Endodermal cell (in vitro differentiated cells): ENCODE results near the gene NKAIN1. TPM values are rescaled to one million over a fixed set of nuclear protein-coding genes. Genes with fewer than 3 reads are reported as not detected.

Source experiments
- DNase-seq: peaks from one replicate; pipeline ENCODE4 v3.0.0-alpha.2; 2017
- H3K27ac ChIP-seq: 2 replicates; pipeline ENCODE4 v1.5.1; 2013; ENCODE audit warnings: mild to moderate bottlenecking, low read depth, low read length, moderate library complexity
- H3K27me3 ChIP-seq: 2 replicates; pipeline ENCODE4 v1.6.1; 2013; ENCODE audit warnings: mild to moderate bottlenecking, low read length, moderate library complexity; ENCODE audit not compliant: insufficient read depth, control insufficient read depth, poor library complexity, severe bottlenecking
- H3K36me3 ChIP-seq: 2 replicates; pipeline ENCODE4 v1.7.0; 2013; ENCODE audit warnings: mild to moderate bottlenecking, low read length, moderate library complexity; ENCODE audit not compliant: control insufficient read depth, insufficient read depth
- H3K4me1 ChIP-seq: one replicate; pipeline ENCODE4 v1.7.0; 2013; ENCODE audit warnings: low read length; ENCODE audit not compliant: control insufficient read depth, insufficient read depth
- H3K4me3 ChIP-seq: 2 replicates; pipeline ENCODE4 v1.5.1; 2013; ENCODE audit warnings: mild to moderate bottlenecking, low read length, moderate library complexity
- H3K9ac ChIP-seq: 2 replicates; pipeline ENCODE4 v1.6.1; 2013; ENCODE audit warnings: mild to moderate bottlenecking, low read length, moderate library complexity; ENCODE audit not compliant: poor library complexity, severe bottlenecking; ENCODE audit errors: extremely low read depth
- H3K9me3 ChIP-seq: 2 replicates; pipeline ENCODE4 v1.6.1; 2013; ENCODE audit warnings: mild to moderate bottlenecking, low read length, moderate library complexity; ENCODE audit not compliant: control insufficient read depth
- H3K27ac Mint-ChIP-seq: 2 replicates; pipeline ENCODE4 v1.8.0; 2020; ENCODE audit warnings: mixed read lengths
- H3K27me3 Mint-ChIP-seq: 2 replicates; pipeline ENCODE4 v1.8.0; 2021; ENCODE audit warnings: mild to moderate bottlenecking, mixed read lengths; ENCODE audit not compliant: insufficient read depth
- H3K36me3 Mint-ChIP-seq: 2 replicates; pipeline ENCODE4 v1.8.0; 2020; ENCODE audit warnings: low read depth, mixed read lengths
- H3K4me1 Mint-ChIP-seq: 2 replicates; pipeline ENCODE4 v1.8.0; 2020; ENCODE audit warnings: mixed read lengths
- H3K4me3 Mint-ChIP-seq: 2 replicates; pipeline ENCODE4 v1.8.0; 2020; ENCODE audit warnings: mild to moderate bottlenecking, moderate library complexity, mixed read lengths
- H3K9me3 Mint-ChIP-seq: 2 replicates; pipeline ENCODE4 v1.8.0; 2020; ENCODE audit warnings: mild to moderate bottlenecking, mixed read lengths
- WGBS, 2 experiments: methylation state at CpG; one replicate each; pipeline versions ENCODE4 v1.1.5 to v1.1.7; 2013; ENCODE audit warnings: missing lambda C conversion rate in 2 of 2, mixed read lengths in 1 of 2; ENCODE audit not compliant: insufficient coverage in 1 of 2, insufficient read length in 1 of 2; 5-methylcytosine and 5-hydroxymethylcytosine counted together
- total RNA-seq, 2 donors: library from RNA; stranded (reverse); fragmentation: NEBNext Ultra II Directional in 1 of 2; extraction: Animal tissue kit (Norgen Biotek cat#: 25700) in 1 of 2; gene quantifications; 2 replicates in 1 of 2; 3 replicates in 1 of 2; pipeline ENCODE4 v1.2.1, GENCODE V29; 2021
- TF ChIP-seq, protein P1 (sequence below): fragments of 200-600 bp; sonication (generic); conservative IDR thresholded peaks from 2 replicates; pipeline ENCODE4 v1.5.0; 2021; ENCODE audit warnings: antibody characterized with exemption, mild to moderate bottlenecking

NKAIN1 gene
- total RNA-seq, 2 donors from 2014 or later = 7.0 to 13.2 TPM

DNA sequence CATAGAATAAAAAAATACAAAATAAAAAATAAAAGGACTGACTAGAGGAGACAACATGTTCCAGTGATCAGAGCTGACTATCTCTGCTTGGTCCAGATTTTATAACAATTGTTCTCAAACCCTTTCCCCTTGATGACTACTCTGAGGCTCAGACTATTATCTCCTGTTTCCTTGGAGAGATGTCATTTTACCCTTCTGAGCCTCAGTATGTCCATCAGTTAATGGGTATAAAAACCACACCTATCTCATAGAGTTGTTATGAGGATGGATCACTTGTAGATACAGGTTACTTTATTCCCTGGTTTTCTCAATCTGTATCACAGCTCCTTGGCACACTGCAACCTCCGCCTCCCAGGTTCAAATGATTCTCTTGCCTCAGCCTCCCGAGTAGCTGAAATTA, 7.0 kb downstream of the NKAIN1 start:
- no peak for DNase-seq
- no peaks in the 10 kb centered on the region for H3K36me3 ChIP-seq
- no peaks in the 10 kb centered on the region for H3K9me3 Mint-ChIP-seq
- peaks cover 3% of the 10 kb centered on the region for H3K4me1 Mint-ChIP-seq
- TF ChIP-seq, protein P1, sequence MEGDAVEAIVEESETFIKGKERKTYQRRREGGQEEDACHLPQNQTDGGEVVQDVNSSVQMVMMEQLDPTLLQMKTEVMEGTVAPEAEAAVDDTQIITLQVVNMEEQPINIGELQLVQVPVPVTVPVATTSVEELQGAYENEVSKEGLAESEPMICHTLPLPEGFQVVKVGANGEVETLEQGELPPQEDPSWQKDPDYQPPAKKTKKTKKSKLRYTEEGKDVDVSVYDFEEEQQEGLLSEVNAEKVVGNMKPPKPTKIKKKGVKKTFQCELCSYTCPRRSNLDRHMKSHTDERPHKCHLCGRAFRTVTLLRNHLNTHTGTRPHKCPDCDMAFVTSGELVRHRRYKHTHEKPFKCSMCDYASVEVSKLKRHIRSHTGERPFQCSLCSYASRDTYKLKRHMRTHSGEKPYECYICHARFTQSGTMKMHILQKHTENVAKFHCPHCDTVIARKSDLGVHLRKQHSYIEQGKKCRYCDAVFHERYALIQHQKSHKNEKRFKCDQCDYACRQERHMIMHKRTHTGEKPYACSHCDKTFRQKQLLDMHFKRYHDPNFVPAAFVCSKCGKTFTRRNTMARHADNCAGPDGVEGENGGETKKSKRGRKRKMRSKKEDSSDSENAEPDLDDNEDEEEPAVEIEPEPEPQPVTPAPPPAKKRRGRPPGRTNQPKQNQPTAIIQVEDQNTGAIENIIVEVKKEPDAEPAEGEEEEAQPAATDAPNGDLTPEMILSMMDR = no peak
- no peaks in the 10 kb centered on the region for H3K27me3 ChIP-seq
- no peak overlapping the region for H3K4me3 ChIP-seq
- no peak overlapping the region for H3K27ac Mint-ChIP-seq
- H3K9me3 ChIP-seq = no peaks in the 10 kb centered on the region
- H3K4me1 ChIP-seq = no peaks in the 10 kb centered on the region
- peaks cover 11% of the 10 kb centered on the region for H3K27me3 Mint-ChIP-seq
- no peak overlapping the region for H3K4me3 Mint-ChIP-seq
- WGBS, 2 experiments = 97 to 100% methylated on average over 2 of the region's 2 CpGs
- no peak overlapping the region for H3K27ac ChIP-seq
- H3K9ac ChIP-seq = no peak overlapping the region
- H3K36me3 Mint-ChIP-seq = no peaks in the 10 kb centered on the region

DNA sequence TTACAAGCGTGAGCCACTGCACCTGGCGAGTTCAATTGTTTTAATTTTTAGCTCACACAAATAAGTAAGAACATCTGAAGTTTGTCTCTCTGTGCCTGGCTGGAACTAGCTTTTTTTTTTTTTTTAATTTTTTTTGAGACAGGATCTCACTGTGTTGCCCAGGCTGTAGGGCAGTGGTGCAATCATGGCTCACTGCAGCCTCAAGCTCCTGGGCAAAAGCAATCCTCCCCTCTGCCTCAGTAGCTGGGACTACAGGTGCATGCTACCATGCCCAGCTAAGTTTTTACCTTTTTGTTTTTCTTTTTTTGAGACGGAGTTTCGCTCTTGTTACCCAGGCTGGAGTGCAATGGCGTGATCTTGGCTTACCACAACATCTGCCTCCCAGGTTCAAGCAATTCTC, 7.9 kb downstream of the NKAIN1 start:
- Mint-ChIP-seq H3K27ac (no peak overlapping the region), H3K36me3 (no peaks in the 10 kb centered on the region), H3K9me3 (no peaks in the 10 kb centered on the region), H3K4me1 (peaks cover 3% of the 10 kb centered on the region), H3K27me3 (peaks cover 7% of the 10 kb centered on the region), H3K4me3 (no peak overlapping the region)
- Histone ChIP-seq H3K4me1 (no peaks in the 10 kb centered on the region), H3K4me3 (no peak overlapping the region), H3K27me3 (no peaks in the 10 kb centered on the region), H3K9me3 (no peaks in the 10 kb centered on the region), H3K27ac (no peak overlapping the region), H3K36me3 (no peaks in the 10 kb centered on the region), H3K9ac (no peak overlapping the region)
- WGBS, 2 experiments = 86 to 94% methylated on average over 4 to 5 of the region's 5 CpGs
- DNase-seq = no peak
- TF ChIP-seq, protein P1 = no peak

DNA sequence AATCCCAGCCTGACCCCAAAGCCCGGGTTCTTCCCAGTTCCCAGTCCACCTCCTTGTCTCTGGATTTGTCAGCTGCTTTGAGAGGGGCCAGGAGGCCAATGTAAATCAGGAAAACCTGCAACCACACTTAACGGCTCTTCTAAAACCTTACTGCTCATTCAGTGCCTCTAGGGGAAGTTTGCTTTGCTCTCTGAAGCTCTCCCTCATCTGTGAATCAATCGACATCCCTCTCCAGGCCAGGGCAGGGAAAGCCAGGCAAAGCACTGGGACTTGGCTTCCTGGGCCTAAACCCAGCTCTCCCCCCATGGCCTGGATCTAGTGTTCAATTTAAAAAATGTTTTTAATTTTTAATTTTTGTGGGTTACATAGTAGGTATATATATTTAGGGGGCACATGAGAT, 9.3 kb downstream of the NKAIN1 start:
- no peaks in the 10 kb centered on the region for H3K36me3 Mint-ChIP-seq
- H3K27ac Mint-ChIP-seq = no peak overlapping the region
- Histone ChIP-seq H3K27ac (no peak overlapping the region), H3K36me3 (no peaks in the 10 kb centered on the region), H3K4me3 (no peak overlapping the region), H3K27me3 (no peaks in the 10 kb centered on the region), H3K9me3 (no peaks in the 10 kb centered on the region), H3K4me1 (no peaks in the 10 kb centered on the region), H3K9ac (no peak overlapping the region)
- no peak for DNase-seq
- H3K4me3 Mint-ChIP-seq = no peak overlapping the region
- TF ChIP-seq, protein P1 = peak; percentile 23
- no peaks in the 10 kb centered on the region for H3K9me3 Mint-ChIP-seq
- H3K4me1 Mint-ChIP-seq = peaks cover 3% of the 10 kb centered on the region
- WGBS, 2 experiments = 71 to 100% methylated on average over 1 to 3 of the region's 3 CpGs
- no peaks in the 10 kb centered on the region for H3K27me3 Mint-ChIP-seq
